ENCODE data around the gene SLC22A23. TPM values are rescaled to one million over a fixed set of nuclear protein-coding genes. Genes with fewer than 3 reads are reported as not detected.

The SLC22A23 gene
- polyA plus RNA-seq, 1 donor (not counting 4 experiments of a cell fraction or from before 2014, with no cell fraction given), result 4.3 TPM

GRCh38 chr6:3324262-3324942 is 132.4 kb downstream of the SLC22A23 start:
- H3K27ac ChIP-seq (ENCODE audit: control insufficient read depth, insufficient read depth, low read length), result no peak overlapping the region
- H3K9ac ChIP-seq (ENCODE audit: control insufficient read depth, extremely low read depth, insufficient read depth, low read length), result no peak overlapping the region
- no peaks in the 10 kb centered on the region for H3K79me2 ChIP-seq (ENCODE audit: control insufficient read depth, insufficient read depth, low read length)
- H3K4me2 ChIP-seq (ENCODE audit: control insufficient read depth, extremely low read depth, insufficient read depth, low read depth, low read length), result no peak overlapping the region
- TF ChIP-seq CTCF (optimal IDR thresholded peaks at IDR 0.05 in 1 of 3, IDR thresholded peaks at IDR 0.05 in 1 of 3, conservative IDR thresholded peaks at IDR 0.05 in 1 of 3; ENCODE audit: extremely low read depth in 1 of 3, insufficient read depth in 2 of 3, low read length in 3 of 3), result no peak
- no peak for TF ChIP-seq EZH2 (IDR thresholded peaks at IDR 0.05; ENCODE audit: low read length)
- dilution Hi-C loops (cut with MboI; ENCODE audit: extremely low pct_ligation_motif_present, low sequenced_read_pairs), result no loop called here
- peaks cover 0 to 2% of the 10 kb centered on the region in 2 experiments for H3K36me3 ChIP-seq (ENCODE audit: control insufficient read depth in 2 of 2, extremely low read depth in 1 of 2, insufficient read depth in 2 of 2, low read length in 2 of 2)
- no peaks in the 10 kb centered on the region for H4K20me1 ChIP-seq (ENCODE audit: control insufficient read depth, extremely low read depth, insufficient read depth, low read length)
- DNase-seq (ENCODE audit: low read depth, low spot score), result no peak
- no peaks in the 10 kb centered on the region for H3K27me3 ChIP-seq (ENCODE audit: control insufficient read depth, extremely low read depth, insufficient read depth, low read length)
- H3K9me3 ChIP-seq (ENCODE audit: control insufficient read depth, low read depth, low read length), result no peaks in the 10 kb centered on the region
- H3K4me1 ChIP-seq (ENCODE audit: control insufficient read depth, extremely low read depth, insufficient read depth, low read length), result peaks cover 7% of the 10 kb centered on the region
- H3K4me3 ChIP-seq (ENCODE audit: control insufficient read depth in 2 of 3, extremely low read depth in 1 of 3, insufficient read depth in 2 of 3, low read depth in 1 of 3, low read length in 3 of 3), result no peak overlapping the region
- no peak for FAIRE-seq
- H2AFZ ChIP-seq (ENCODE audit: control insufficient read depth, low read length), result no peak overlapping the region
- H3K9me1 ChIP-seq (ENCODE audit: control insufficient read depth, extremely low read depth, insufficient read depth, low read length), result no peaks in the 10 kb centered on the region

- H3K4me2 ChIP-seq (ENCODE audit: control insufficient read depth, extremely low read depth, insufficient read depth, low read depth, low read length), result no peak overlapping the region
- no peaks in the 10 kb centered on the region for H4K20me1 ChIP-seq (ENCODE audit: control insufficient read depth, extremely low read depth, insufficient read depth, low read length)
- H3K27ac ChIP-seq (ENCODE audit: control insufficient read depth, insufficient read depth, low read length), result no peak overlapping the region
Observed at GRCh38 chr6:3323696-3324261, 133.1 kb downstream of the SLC22A23 start.

More at GRCh38 chr6:3323696-3324261, 133.1 kb downstream of the SLC22A23 start:
- no peaks in the 10 kb centered on the region for H3K9me3 ChIP-seq (ENCODE audit: control insufficient read depth, low read depth, low read length)
- H3K9ac ChIP-seq (ENCODE audit: control insufficient read depth, extremely low read depth, insufficient read depth, low read length), result no peak overlapping the region
- H3K4me3 ChIP-seq (ENCODE audit: control insufficient read depth in 2 of 3, extremely low read depth in 1 of 3, insufficient read depth in 2 of 3, low read depth in 1 of 3, low read length in 3 of 3), result no peak overlapping the region
- FAIRE-seq, result no peak
- no peak overlapping the region for H2AFZ ChIP-seq (ENCODE audit: control insufficient read depth, low read length)
- no peak for TF ChIP-seq EZH2 (IDR thresholded peaks at IDR 0.05; ENCODE audit: low read length)
- TF ChIP-seq CTCF (optimal IDR thresholded peaks at IDR 0.05 in 1 of 3, IDR thresholded peaks at IDR 0.05 in 1 of 3, conservative IDR thresholded peaks at IDR 0.05 in 1 of 3; ENCODE audit: extremely low read depth in 1 of 3, insufficient read depth in 2 of 3, low read length in 3 of 3), result no peak
- dilution Hi-C loops (cut with MboI; ENCODE audit: extremely low pct_ligation_motif_present, low sequenced_read_pairs), result no loop called here
- no peaks in the 10 kb centered on the region for H3K9me1 ChIP-seq (ENCODE audit: control insufficient read depth, extremely low read depth, insufficient read depth, low read length)
- H3K36me3 ChIP-seq (ENCODE audit: control insufficient read depth in 2 of 2, extremely low read depth in 1 of 2, insufficient read depth in 2 of 2, low read length in 2 of 2), result peaks cover 0 to 4% of the 10 kb centered on the region in 2 experiments
- no peaks in the 10 kb centered on the region for H3K27me3 ChIP-seq (ENCODE audit: control insufficient read depth, extremely low read depth, insufficient read depth, low read length)
- no peaks in the 10 kb centered on the region for H3K79me2 ChIP-seq (ENCODE audit: control insufficient read depth, insufficient read depth, low read length)
- no peak for DNase-seq (ENCODE audit: low read depth, low spot score)
- peaks cover 7% of the 10 kb centered on the region for H3K4me1 ChIP-seq (ENCODE audit: control insufficient read depth, extremely low read depth, insufficient read depth, low read length)

All from keratinocyte (primary cell).